ENCODE data around the gene ZFPL1.

The ZFPL1 gene

GRCh38 chr11:65083834-65084597 is at the start of gene ZFPL1, which contains the start of gene CDCA5:
Gene ZFPL1 (plus strand): TSS chr11:65084222. CDS start chr11:65084699, 477 bp downstream.
Gene CDCA5 (minus strand): TSS chr11:65084040. CDS start chr11:65083978, 62 bp downstream.
- DNase-seq: peak; percentile 97

- no peak for DNase-seq
These were observed 49.6 kb upstream of the ZFPL1 start for GRCh38 chr11:65034423-65034822.

GRCh38 chr11:65035579-65035978 is 48.4 kb upstream of the ZFPL1 start:
- no peak for DNase-seq

GRCh38 chr11:65036931-65037330 is 47.1 kb upstream of the ZFPL1 start:
- DNase-seq: no peak

- DNase-seq: no peak
These were observed 43.5 kb upstream of the ZFPL1 start for GRCh38 chr11:65040520-65040846.

- peak; percentile 88 for DNase-seq
These were observed 43.0 kb upstream of the ZFPL1 start, which contains the start of gene SAC3D1 for GRCh38 chr11:65040847-65041622. Gene SAC3D1 (plus strand): TSS chr11:65041210. CDS start chr11:65041293, 83 bp downstream.

GRCh38 chr11:65042891-65043290 is 41.1 kb upstream of the ZFPL1 start:
- DNase-seq: no peak

GRCh38 chr11:65043881-65044501 is 40.0 kb upstream of the ZFPL1 start:
- DNase-seq: no peak

GRCh38 chr11:65045061-65045460 is 39.0 kb upstream of the ZFPL1 start:
- no peak for DNase-seq

- no peak for DNase-seq
These were observed 38.3 kb upstream of the ZFPL1 start for GRCh38 chr11:65045728-65046127.

- DNase-seq: peak; percentile 43
These were observed 36.2 kb upstream of the ZFPL1 start for GRCh38 chr11:65047581-65048422.

- no peak for DNase-seq
These were observed 32.6 kb upstream of the ZFPL1 start for GRCh38 chr11:65051398-65051858.

GRCh38 chr11:65053827-65054508 is 30.1 kb upstream of the ZFPL1 start:
- DNase-seq: no peak

GRCh38 chr11:65055538-65055937 is 28.5 kb upstream of the ZFPL1 start:
- no peak for DNase-seq

- no peak for DNase-seq
These were observed 27.0 kb upstream of the ZFPL1 start for GRCh38 chr11:65056999-65057398.

GRCh38 chr11:65057526-65057925 is 26.5 kb upstream of the ZFPL1 start:
- no peak for DNase-seq

GRCh38 chr11:65058012-65058411 is 26.0 kb upstream of the ZFPL1 start:
- no peak for DNase-seq

- no peak for DNase-seq
These were observed 25.5 kb upstream of the ZFPL1 start, which contains the start of gene NAALADL1 for GRCh38 chr11:65058419-65059054. Gene NAALADL1 (minus strand): TSS chr11:65058553. CDS start chr11:65058521, 32 bp downstream.

GRCh38 chr11:65059523-65059922 is 24.5 kb upstream of the ZFPL1 start:
- no peak for DNase-seq

- no peak for DNase-seq
These were observed 23.8 kb upstream of the ZFPL1 start for GRCh38 chr11:65059959-65060824.
